Gastroesophageal sphincter (tissue), 3 donors: ENCODE measurements around the gene GIPC1.

Experiments used
- POLR2AphosphoS5 ChIP-seq: sonication (generic); formaldehyde crosslinking; IDR thresholded peaks from one replicate; pipeline ENCODE4 v1.6.1; 2017; ENCODE audit warnings: antibody characterized with exemption
- TF ChIP-seq, protein P1 (sequence below), 4 experiments: fragments of 200-600 bp in 2 of 4; fragments of 450-650 bp in 2 of 4; sonication (generic) in 1 of 4; IDR thresholded peaks; one replicate each; pipeline ENCODE4 v1.5.1; 2017 to 2019; ENCODE audit warnings: antibody characterized with exemption in 4 of 4, mild to moderate bottlenecking in 2 of 4, moderate library complexity in 2 of 4

DNA sequence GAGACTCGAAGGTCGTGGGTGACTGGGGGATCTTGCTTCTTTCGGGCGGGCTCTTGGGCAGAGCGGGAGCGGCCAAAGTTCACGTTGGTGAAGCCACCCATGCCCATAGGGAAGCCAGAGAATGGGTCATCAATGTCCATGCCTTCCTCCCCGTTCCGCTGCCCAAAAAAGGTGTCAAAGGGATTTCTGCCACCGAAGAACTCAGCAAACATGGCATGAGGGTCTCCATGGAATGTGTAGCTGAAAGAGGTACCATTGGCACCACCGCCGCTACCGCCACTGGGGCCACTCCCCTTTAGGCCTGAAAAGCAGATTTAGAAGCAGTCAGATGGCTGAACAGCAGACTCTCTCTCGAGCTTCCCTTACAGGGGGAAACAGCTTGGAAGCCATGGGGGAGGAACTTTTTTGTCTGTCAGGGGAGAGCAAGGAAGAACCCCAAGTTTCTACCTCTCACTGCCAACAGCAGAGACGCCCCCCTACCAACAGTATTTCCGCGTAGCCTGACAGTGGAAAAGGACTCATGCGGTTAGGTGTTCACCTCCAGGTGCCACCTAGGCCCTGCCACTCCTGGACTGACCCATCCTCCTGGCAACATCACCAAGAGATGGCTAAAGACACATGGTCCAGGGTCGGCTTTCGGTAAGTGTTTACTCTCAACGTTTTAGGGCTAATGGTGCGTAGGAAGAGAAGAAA is 21.0 kb upstream of the GIPC1 start:
- TF ChIP-seq, protein P1, sequence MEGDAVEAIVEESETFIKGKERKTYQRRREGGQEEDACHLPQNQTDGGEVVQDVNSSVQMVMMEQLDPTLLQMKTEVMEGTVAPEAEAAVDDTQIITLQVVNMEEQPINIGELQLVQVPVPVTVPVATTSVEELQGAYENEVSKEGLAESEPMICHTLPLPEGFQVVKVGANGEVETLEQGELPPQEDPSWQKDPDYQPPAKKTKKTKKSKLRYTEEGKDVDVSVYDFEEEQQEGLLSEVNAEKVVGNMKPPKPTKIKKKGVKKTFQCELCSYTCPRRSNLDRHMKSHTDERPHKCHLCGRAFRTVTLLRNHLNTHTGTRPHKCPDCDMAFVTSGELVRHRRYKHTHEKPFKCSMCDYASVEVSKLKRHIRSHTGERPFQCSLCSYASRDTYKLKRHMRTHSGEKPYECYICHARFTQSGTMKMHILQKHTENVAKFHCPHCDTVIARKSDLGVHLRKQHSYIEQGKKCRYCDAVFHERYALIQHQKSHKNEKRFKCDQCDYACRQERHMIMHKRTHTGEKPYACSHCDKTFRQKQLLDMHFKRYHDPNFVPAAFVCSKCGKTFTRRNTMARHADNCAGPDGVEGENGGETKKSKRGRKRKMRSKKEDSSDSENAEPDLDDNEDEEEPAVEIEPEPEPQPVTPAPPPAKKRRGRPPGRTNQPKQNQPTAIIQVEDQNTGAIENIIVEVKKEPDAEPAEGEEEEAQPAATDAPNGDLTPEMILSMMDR (IDR thresholded peaks at IDR 0.05): no peak
- no peak for TF ChIP-seq POLR2AphosphoS5
